NCI-H345 (cell line): Measurements from ENCODE around the gene RIMBP3B.
"Not testable (repeated sequence)": the region's sequence is repeated elsewhere in the genome, so short reads cannot be mapped to it uniquely, and the experiment has no call there.

Source experiments
- DNase-seq: peaks from one replicate; lab custom pipeline; 2025; lab: John Stamatoyannopoulos, UW

Gene RIMBP3B

GRCh38 chr22:21417853-21418252 is 34.3 kb downstream of the RIMBP3B start:
- not testable (repeated sequence) for DNase-seq

GRCh38 chr22:21418974-21419638 is 35.6 kb downstream of the RIMBP3B start:
- not testable (repeated sequence) for DNase-seq

GRCh38 chr22:21420180-21420763 is 36.7 kb downstream of the RIMBP3B start:
- DNase-seq = not testable (repeated sequence)

GRCh38 chr22:21424084-21424709 is 40.6 kb downstream of the RIMBP3B start:
- DNase-seq = not testable (repeated sequence)

- DNase-seq = not testable (repeated sequence)
Observed at GRCh38 chr22:21434378-21435233, 51.1 kb downstream of the RIMBP3B start.

GRCh38 chr22:21435998-21436810 is 52.7 kb downstream of the RIMBP3B start:
- not testable (repeated sequence) for DNase-seq

GRCh38 chr22:21438013-21438412 is 54.5 kb downstream of the RIMBP3B start:
- DNase-seq = not testable (repeated sequence)
